GM21526 (cell line): ENCODE measurements around the gene ASNSD1.
"Not testable (repeated sequence)": the region's sequence is repeated elsewhere in the genome, so short reads cannot be mapped to it uniquely, and the experiment has no call there.

ENCODE experiments used
- ATAC-seq: cut with Tn5 transposase; IDR thresholded peaks from one replicate; pipeline ENCODE4 v1.9.1; 2021; ENCODE audit warnings: moderate library complexity; ENCODE audit not compliant: unreplicated experiment, low FRiP score

Gene ASNSD1

GRCh38 chr2:189641590-189641989 lies 19.7 kb upstream of the ASNSD1 start:
- no peak for ATAC-seq

- ATAC-seq = no peak
Measured at GRCh38 chr2:189646521-189646920, 14.7 kb upstream of the ASNSD1 start.

- ATAC-seq = no peak
Measured at GRCh38 chr2:189648846-189649509, 12.3 kb upstream of the ASNSD1 start.

GRCh38 chr2:189651284-189651683 lies 10.0 kb upstream of the ASNSD1 start:
- no peak for ATAC-seq

- not testable (repeated sequence) for ATAC-seq
Measured at GRCh38 chr2:189653464-189653863, 7.8 kb upstream of the ASNSD1 start.

GRCh38 chr2:189654641-189655040 lies 6.6 kb upstream of the ASNSD1 start:
- no peak for ATAC-seq

- ATAC-seq = peak; percentile 46
Measured at GRCh38 chr2:189657867-189658266, 3.4 kb upstream of the ASNSD1 start.

- no peak for ATAC-seq
Measured at GRCh38 chr2:189658306-189659212, 2.7 kb upstream of the ASNSD1 start.

GRCh38 chr2:189659734-189660133 lies 1.5 kb upstream of the ASNSD1 start:
- no peak for ATAC-seq

- no peak for ATAC-seq
Measured at GRCh38 chr2:189660803-189661147, 484 bp upstream of the ASNSD1 start.

- no peak for ATAC-seq
Measured at GRCh38 chr2:189661957-189662321, 680 bp downstream of the ASNSD1 start.

- no peak for ATAC-seq
Measured at GRCh38 chr2:189662669-189663226, 1.5 kb downstream of the ASNSD1 start.

- not testable (repeated sequence) for ATAC-seq
Measured at GRCh38 chr2:189663319-189663718, 2.1 kb downstream of the ASNSD1 start.

GRCh38 chr2:189669913-189670312 lies 8.7 kb downstream of the ASNSD1 start:
- no peak for ATAC-seq

GRCh38 chr2:189673661-189674373 lies 12.6 kb downstream of the ASNSD1 start:
- ATAC-seq = peak; percentile 31

- ATAC-seq = peak; percentile 98
Measured at GRCh38 chr2:189674374-189675112, 13.3 kb downstream of the ASNSD1 start, which contains the start of gene ANKAR. TSS of gene ANKAR (plus strand) at chr2:189674670. CDS start at chr2:189676491, 1,821 bp downstream.

GRCh38 chr2:189676471-189676870 lies 15.2 kb downstream of the ASNSD1 start:
- no peak for ATAC-seq

- no peak for ATAC-seq
Measured at GRCh38 chr2:189679226-189679625, 18.0 kb downstream of the ASNSD1 start.

GRCh38 chr2:189681203-189681602 lies 19.9 kb downstream of the ASNSD1 start:
- ATAC-seq = no peak

- ATAC-seq = no peak
Measured at GRCh38 chr2:189681903-189682302, 20.6 kb downstream of the ASNSD1 start.
